Stimulated activated CD4-positive, alpha-beta T cell treated with anti-CD3 and anti-CD28 coated beads, TNF-alpha, amount 100 ng/mL, for 4 hours (primary cell): ENCODE data around the gene BBS4.
A peak's percentile ranks its signal among the peaks of the same experiment; 100 is the strongest.
"Not testable (repeated sequence)": the region's sequence is repeated elsewhere in the genome, so short reads cannot be mapped to it uniquely, and the experiment has no call there.

ENCODE experiments used
- DNase-seq, 3 experiments: peaks; one replicate each; pipeline ENCODE4 v3.0.0-alpha.2; 2020; ENCODE audit warnings: low read depth in 3 of 3

BBS4 gene, protein sequence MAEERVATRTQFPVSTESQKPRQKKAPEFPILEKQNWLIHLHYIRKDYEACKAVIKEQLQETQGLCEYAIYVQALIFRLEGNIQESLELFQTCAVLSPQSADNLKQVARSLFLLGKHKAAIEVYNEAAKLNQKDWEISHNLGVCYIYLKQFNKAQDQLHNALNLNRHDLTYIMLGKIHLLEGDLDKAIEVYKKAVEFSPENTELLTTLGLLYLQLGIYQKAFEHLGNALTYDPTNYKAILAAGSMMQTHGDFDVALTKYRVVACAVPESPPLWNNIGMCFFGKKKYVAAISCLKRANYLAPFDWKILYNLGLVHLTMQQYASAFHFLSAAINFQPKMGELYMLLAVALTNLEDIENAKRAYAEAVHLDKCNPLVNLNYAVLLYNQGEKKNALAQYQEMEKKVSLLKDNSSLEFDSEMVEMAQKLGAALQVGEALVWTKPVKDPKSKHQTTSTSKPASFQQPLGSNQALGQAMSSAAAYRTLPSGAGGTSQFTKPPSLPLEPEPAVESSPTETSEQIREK

DNA sequence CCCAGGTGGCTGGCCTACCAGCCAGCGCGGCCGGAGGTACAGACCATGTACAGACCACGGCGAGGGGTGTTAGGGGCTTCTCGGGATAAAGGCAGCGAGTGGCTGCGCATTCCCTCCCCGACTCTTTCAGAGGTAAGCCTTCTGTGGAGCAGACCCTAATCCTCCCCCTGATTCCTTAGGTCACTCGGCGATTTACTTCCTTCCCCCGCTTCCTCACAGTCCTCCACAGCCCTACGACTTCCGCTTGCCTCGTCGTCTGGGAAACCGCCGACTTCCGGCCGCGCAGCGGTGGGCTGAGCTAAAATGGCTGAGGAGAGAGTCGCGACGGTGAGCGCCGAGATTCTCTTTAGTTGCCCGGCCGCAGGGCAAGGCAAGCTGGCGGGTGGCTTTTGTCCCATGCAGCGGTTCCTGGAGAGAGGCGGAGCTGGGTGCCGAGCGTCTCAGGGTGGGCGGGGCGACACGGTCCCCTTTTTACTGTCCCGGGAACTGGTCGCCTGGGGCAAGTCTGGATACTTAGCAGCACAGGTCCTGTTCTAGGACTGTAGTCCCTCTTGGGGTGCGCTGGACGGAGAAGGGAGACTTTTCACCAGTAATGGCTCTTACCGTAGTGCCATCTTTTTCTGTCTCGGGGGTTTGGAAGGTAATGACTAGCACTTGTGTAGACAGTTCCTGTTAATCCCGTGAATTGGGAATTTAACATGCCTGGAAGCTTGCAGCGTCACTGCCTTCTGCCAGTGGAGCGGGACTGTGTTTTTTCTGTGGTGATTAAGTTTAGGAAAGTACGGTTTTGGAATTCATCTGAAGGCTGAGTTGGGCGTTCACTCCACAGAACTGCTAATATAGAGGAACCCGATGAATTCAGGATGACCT lies at the start of gene BBS4, which contains the start of gene HIGD2B:
BBS4 (plus strand) TSS at position 283 of the 870 bp plus-strand sequence; CDS start at position 304, 21 bp downstream.
HIGD2B (minus strand) TSS at position 258 of the 870 bp plus-strand sequence. CDS start 9,808 bp downstream, outside the sequence.
- peak; percentile 57 to 67 (median 65) for DNase-seq

DNA sequence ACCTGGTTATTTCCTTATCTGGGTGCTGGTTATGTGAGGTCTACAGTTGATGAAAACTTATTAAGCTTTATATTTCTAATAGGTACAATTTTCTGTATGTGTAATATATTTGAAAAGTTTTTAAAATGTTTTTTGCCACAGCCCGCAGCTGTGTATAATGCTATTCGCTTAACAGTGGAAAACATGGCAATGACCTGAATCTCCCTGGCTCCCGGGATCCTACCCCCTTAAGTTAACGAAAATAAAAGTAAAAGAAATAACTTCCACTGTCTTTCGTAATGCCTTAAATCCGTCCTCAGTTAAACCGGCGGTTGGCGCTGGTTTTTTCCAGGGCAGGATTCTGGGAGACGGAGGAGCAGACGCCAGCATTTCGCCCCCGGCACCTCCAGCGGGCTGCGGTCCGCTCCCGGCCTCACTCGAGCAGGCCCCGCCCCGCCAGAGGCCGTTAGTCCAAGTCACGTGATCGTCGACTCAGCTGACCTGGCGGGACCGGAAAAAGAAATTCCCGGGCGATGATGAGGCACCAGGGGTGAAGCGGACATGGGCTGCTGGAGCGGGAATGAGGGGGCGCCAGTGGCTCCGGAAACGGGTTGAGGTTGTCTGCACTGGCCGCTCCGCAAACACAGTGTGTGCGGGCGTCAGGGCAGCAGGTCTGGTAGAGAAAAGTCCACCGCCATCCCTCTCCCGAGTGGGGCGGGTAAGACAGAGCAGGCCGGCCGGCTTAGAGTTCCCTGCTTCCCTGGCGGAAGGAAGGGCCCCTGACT lies 49.3 kb upstream of the BBS4 start:
- DNase-seq: peak in 2 of 3 experiments; percentile 26 to 35

DNA sequence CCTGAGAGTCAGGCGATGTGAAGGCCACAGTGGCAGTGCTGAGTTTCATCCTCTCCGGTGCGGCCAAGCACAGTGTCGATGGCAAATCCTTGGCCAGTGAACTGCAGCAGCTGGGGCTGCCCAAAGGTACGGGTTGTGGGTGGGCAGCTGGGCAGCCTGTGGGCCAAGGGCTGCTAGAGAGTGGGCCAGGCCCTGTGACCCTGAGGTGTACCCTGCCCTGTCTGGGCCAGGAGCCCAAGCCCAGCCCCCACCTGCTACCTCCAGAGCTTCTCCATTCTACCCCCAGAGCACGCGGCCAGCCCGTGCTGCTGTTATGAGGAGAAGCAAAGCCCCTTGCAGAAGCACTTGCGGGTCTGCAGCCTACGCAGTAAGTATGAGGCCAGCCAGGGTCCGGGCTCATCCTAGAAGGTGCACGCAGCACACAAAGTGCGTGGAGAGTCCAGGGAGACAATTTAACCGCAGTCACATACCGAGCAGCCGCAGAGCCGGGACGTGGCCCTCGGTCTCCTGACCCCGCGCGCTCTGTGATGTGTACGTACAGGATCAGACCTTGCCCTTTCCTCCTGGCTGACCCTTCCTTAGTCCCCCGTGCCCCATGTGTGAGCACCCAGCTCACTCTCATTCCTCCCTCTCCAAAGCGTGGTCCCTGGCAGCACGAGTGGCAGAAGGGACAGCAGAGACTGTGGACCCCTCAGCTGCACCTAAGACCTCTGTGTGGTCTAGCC lies 46.1 kb upstream of the BBS4 start:
- not testable (repeated sequence) for DNase-seq

DNA sequence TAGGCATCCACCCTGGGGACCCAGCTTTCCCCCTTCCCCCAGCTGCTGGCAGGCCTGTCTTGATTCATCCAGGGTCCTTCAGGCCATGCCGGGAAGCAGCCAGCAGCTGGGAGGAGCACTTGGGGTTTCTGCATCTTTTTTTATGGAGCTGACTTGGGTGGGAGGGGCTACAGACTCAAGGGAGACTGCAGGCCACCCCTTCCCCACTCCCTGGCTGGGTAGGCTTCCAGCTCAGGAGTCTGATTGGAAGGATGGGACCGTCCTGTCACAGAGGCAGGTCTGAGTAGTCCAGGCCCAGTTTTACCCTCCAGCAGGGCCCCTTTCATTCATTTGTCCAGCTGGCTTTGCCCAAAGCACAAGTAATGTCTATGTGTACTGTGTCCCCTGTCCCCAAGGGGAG lies 43.7 kb upstream of the BBS4 start:
- DNase-seq: not testable (repeated sequence)

DNA sequence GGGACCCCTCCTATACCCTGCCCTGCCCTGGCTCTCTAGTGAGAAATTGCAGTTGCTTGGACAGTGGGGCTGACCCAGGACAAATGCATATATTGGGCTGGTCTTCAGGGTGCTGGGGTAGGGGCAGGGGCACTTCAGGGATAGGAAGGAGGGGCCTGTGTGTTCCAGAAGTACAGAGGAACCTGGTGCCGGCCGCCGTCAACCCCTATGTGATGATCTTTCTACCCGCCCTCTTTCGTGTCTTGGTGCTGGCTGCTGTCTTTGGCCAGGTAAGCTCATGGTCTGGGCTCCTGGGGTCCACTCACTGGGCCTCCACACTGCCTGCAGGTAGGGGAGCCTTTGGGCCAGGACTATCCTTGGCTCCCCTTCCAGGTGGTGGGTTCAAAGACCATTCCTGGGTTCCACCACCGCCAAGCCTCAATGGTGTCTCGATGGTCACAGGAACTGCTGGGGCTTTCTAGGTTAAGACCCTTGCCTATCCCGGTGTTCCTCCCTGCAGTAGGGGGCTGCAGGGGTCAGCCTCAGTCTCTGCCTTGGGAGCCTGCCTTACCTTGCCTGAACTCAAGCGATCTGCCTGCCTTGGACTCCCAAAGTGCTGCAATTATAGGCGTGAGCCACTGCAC lies 37.3 kb upstream of the BBS4 start:
- not testable (repeated sequence) for DNase-seq

DNA sequence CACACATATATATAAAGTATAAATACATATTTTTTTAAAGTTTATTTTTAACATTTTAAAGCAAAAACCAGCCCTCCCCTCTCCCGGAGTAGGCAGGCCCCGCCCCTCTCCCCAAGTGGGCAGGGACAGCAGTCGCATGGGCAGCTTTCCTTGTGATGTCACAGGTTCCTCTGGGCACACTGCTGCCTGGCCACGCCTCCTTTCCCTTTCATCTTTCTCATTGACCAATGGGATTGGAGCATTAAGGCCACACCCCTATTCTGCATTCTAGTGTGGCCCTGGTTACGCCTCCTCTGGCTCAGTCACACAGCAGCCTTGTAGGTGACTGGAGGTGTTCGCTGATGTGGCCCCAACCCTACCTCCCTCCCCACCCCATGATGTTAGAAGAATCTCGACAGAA lies 31.6 kb upstream of the BBS4 start, which contains the start of gene GOLGA6B:
GOLGA6B (plus strand) TSS at position 301 of the 400 bp plus-strand sequence; CDS start at position 342, 41 bp downstream.
- DNase-seq: not testable (repeated sequence)

DNA sequence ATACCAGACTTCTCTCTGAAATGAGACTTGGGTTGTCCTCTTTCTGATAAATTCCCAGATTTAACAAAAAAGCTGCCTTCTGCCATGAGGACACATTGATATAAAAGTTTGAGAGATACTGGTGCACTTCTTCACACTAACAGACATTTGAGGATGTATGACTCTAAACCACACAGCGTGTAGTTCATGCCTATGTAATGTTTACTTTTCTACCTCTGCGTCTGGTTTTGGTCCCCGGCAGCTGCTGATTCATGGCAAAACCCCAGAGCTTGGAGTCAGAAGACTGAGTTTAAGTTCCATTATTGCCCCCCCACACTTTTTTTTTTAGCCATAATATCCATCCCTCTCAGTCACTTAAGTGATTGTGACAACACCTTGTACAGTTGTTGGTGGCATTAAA lies 30.0 kb upstream of the BBS4 start:
- DNase-seq: not testable (repeated sequence)

DNA sequence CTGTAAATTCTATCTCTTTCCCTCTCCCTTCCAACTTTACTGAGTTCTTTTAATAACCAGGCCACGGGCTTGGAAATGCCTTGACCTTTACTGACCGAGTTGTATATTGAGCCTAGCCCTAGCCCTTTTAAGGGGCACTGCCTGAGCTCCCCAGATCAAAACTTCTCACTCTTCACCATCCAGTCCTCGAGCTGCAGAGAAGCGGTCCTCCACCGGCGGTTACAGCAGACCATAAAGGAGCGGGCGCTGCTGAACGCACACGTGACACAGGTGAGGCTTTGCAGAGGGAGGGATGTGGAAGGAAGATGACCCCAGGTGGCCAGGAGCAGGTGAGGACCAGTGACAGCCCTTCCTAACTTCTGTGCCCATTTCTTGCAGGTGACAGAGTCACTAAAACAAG lies 24.9 kb upstream of the BBS4 start:
- not testable (repeated sequence) for DNase-seq

DNA sequence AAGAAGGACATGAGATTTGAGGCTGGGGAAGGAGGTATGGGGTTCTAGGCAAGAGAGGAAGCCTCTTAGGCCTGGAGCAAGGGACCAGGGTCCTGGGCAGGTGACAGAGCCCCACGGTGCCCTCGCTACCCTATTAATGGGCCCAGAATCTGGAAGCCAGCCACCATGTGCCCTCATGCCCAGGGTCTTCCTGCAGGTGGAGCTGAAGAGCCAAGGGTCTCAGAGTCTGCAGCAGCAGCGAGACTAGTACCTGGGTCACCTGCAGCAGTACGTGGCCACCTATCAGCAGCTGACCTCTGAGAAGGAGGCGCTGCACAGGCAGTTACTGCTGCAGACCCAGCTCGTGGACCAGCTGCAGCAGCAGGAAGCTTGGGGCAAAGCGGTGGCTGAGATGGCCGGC lies 22.1 kb upstream of the BBS4 start:
- DNase-seq: not testable (repeated sequence)

DNA sequence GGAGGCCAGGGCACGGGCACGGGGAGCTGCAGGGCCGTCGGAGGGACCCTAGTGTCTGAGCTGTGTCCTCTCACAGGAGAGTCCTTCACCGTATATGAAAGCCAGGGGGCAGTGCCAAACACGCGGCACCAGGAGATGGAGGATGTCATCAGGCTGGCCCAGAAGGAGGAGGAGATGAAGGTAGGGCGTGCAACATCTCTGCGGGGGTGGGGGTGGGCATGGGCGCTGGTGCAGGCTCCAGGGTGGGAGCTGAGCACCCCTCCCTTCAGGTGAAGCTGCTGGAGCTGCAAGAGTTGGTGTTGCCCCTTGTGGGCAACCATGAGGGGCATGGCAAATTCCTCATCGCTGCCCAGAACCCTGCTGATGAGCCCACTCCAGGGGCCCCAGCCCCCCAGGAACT lies 20.3 kb upstream of the BBS4 start:
- not testable (repeated sequence) for DNase-seq

DNA sequence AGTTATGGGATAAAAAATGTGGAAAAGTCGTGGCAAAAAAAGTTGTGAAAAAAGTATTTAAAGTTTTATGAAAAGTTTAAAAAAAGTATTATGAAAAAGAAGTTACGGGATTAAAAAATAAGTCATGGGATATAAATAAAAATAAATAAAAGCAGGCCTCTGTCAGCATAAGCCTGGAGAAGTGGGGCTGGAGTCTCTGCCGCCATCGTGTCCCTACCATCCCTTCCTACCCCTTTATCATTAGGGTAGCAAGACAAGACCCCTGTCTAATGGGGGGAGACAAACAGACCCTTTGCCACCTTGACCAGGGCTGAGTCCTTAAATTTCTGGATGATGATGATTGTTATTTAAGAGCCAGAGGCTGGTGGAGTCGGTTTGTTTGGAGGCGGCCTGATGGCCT lies 16.2 kb upstream of the BBS4 start:
- DNase-seq: not testable (repeated sequence)

DNA sequence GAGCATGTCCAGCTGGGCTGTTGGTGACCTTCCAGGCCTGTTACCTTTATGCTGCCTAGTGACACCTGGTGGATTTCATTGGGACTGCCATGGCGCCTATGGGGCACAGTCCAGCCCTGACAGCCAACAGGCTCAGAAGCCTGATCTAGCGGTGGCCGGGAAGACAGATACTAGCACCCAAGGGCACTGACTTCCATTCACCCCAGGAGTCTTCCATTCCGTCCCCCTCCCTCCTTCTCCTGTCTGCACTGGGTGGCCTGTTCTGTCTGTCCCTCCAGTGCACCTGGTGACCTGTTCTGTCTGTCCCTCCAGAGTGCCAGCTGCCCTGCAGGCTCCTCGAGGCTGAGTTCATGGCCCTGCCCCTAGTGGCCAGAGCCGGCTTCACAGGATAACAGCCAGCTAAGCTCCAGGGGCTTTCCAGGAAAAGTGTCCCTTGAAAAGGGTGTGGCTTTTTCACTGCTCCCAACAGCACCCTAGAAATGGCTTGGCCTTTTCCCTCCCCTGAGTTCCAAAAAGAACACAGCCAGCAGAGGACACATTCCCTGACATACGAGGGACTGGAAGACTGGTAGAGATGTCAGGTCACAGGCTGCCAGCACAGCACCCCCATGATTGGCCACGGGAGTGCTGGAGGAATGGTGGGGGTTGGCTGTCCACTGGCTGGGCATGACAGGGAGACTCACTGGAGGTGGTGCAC lies 15.2 kb upstream of the BBS4 start:
- peak; percentile 37 to 58 (median 54) for DNase-seq

DNA sequence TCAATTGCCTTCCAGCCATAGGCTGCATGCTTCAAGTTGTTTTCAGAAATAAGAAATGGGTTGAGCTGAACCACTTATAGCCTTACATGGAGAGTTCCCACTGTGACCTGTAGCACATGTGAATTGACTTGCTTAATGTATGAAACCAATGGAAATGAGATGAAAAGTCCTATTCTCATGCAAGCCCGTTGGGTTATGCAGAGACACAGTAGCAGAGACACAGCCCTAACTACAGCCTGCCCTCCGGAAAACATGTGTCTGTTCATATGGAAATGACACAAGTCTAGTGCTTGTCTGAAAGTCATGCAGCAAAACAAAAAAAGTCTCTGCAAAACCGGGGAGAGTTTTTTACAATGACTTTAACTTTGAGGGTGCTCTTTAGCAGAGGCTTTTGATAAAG lies 14.5 kb upstream of the BBS4 start:
- no peak for DNase-seq

DNA sequence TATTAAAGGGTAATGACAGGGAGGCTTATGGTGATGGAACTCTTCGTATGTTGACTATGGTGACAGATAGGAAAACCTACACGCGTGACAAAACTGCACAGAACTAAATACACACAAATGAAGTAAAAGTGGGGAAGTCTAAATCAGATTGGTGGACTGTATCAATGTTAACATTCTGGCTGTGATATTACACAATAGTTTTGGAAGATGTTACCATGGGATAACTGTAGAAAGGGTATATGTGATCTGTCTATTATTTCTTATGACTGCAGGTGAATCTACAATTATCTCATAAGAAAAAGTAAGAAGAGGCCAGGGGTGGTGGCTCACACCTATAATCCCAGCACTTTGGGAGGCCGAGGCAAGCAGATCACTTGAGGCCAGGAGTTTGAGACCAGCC lies 9.2 kb upstream of the BBS4 start:
- DNase-seq: no peak

DNA sequence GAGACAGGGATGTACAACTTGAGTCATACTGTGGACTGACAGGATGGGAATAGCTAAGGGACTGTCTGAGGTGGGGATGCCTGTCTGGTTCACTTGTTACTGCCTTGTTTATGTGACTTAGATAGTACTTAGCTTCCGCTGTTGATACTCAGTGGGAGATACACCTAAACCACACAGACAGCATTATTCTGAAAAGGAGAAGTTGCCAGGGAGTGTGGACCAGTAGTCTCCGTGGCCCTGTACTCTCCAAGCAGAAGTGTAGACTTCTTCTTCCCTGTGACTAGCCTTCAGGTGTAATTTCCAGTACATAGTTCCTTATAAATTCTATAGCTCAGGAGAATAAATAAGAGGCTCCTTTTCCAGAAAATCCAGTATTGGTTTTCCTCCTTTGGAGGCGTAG lies 5.1 kb upstream of the BBS4 start:
- no peak for DNase-seq

DNA sequence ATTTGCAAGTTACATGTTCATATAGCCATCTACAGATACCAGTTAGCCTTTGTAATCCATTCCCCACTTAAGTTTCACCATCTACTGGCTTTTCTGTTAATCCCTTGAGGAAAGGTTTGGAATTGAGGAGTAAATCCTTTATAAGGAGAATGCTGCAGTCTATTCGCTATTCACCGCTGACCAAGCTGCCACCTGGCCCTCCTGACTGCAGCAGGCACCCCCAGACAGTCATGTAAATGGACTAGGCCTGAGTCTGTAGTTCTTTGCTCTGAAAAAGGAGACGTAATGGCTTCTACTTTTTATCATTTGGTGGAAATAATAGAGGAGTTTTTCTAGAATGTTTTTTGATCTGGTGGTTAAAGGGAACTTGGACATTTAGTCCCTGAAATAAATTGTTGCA lies 3.2 kb upstream of the BBS4 start:
- DNase-seq: no peak

DNA sequence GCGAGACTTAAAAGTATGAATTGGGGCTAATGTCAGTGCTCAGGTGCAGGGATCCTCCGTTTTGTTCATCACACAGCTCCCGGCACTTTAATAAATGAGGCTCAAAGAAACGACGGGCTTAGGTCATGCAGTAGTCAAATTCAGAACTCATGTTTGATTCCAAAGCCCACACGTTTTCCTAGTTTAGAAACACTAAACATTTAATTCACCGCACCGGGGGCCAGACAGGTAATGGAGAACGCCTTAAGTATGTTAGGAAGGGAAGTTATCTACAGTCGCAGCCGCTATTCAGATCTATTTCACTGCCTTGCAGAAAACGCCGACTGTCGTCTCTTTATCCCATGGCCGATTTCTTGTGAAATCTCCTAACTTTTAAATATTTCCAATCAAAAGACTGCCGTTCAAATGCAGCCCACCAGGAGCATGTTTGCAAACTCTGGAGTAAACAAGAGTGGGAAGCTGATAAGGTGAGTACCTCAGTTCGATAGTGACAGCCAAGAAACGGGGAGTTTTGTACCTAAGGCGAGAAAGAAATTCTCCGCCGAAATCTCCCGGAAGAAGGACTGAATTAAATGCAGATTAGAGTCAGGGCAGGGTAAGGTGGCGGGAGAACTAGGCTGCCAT lies 594 bp upstream of the BBS4 start:
- DNase-seq: no peak

DNA sequence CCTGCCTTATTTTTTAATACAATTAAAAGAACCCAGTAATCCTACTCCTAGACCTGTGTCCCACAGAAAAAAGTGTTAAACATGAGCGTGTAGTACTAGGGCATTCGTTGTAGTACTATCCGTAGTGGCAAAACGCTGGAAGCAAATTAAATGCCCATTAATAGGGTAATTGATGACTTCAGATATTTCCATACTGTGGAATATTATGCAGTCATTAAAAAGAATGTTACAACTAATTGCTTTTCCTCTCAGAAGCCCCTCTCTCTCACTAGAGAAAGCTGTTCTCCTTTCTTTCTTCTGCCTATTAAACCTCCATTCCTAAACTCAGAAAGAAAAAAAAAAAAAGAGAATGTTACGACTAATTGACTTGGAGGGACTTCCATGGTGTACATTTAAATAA lies 2.7 kb downstream of the BBS4 start:
- no peak for DNase-seq

DNA sequence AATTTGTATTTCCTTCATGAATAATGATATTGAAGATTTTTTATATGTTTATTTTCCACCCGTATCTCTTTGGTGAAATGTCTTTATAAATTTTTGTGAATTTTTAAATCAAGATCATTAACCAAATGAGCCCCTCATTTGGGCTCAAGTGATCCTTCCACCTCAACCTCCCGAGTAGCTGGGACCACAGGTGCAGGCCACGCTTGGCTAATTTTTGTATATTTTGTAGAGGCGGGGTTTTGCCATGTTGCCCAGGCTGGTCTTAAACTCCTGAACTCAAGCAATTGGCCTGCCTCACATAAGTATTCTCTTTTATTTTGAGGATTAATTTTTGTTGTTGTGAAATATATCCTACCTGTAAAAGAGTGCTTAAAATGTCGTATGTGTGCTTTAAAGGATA lies 4.9 kb downstream of the BBS4 start:
- DNase-seq: no peak
